NCI-H345 (cell line): ENCODE measurements around the gene HINT1.
A peak's percentile ranks its signal among the peaks of the same experiment; 100 is the strongest.
"Not testable (repeated sequence)": the region's sequence is repeated elsewhere in the genome, so short reads cannot be mapped to it uniquely, and the experiment has no call there.

Experiments used
- DNase-seq: peaks from one replicate; lab custom pipeline; 2025; lab: John Stamatoyannopoulos, UW

HINT1 gene

DNA sequence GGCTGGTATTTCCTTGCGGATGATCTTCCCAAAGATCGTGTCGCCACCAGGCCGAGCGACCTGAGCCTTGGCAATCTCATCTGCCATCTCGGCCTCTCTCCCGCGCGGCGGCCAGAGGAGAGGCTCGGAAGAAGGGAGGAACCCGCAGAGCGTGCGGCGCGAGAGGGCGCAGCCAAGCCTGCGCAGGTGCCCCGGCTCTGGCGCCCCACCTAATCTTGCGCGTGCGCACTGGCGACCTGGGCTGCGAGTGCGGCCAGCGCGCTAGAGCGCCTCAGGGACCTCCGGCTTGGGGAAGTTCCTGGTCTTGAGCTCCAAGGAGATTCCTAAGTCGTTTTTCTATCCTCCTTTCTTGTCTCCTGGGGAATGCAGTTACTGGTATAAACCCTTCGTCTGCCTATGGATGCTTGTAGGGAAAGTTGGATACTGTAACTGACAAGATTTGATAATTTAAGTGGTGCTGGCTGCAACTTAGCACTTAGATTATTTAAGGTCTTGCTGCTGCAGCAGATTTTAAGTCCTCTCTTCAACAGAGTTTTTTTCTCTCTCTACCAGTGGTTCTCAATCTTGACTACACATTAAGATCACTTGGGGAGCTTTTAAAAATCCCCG lies at the start of gene HINT1:
Gene HINT1 (minus strand): TSS at position 138 of the 609 bp plus-strand sequence. CDS start 51 bp downstream, at position 87.
- DNase-seq = peak; percentile 89

GRCh38 chr5:131214609-131215227 lies 49.7 kb upstream of the HINT1 start:
- DNase-seq = no peak

GRCh38 chr5:131212471-131213021 lies 47.5 kb upstream of the HINT1 start:
- DNase-seq = no peak

GRCh38 chr5:131211669-131212068 lies 46.6 kb upstream of the HINT1 start:
- no peak for DNase-seq

GRCh38 chr5:131210151-131210510 lies 45.1 kb upstream of the HINT1 start:
- DNase-seq = no peak

- peak; percentile 61 for DNase-seq
Observed at GRCh38 chr5:131209506-131210150, 44.6 kb upstream of the HINT1 start.

DNA sequence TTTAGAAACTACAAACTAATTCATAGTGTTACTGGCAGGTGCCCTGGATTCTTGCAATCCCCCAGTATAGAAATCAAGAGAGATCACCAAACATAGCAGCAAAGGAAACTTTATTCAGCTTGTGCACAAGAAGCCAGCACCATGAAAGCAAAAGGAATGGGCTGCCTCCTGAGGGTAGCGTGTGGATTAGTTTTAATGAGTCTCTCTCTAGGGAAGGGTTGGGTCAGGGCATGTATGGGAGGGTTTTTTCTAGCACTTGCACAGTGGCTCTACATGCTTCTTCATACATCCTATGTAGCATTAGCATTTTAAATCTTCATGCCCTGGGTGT lies 44.1 kb upstream of the HINT1 start:
- no peak for DNase-seq

- no peak for DNase-seq
Observed at GRCh38 chr5:131206772-131207171, 41.7 kb upstream of the HINT1 start.

DNA sequence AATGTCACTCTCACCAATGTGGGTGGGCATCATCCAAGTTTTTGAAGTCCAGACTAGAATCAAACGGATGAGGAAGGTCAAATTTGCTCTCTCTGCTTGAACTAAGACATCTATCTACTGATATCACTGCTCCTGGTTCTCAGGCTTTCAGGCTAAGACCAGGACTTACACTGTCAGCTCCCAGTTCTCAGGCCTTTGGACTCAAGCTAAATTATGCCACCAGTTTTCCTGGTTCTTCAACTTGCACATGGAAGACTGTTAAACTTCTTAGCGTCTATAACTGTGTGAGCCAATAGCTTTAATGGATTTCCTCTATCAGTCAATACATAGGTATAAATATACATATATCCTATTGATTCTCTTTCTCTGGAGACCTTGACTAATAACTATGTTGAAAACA lies 41.0 kb upstream of the HINT1 start:
- DNase-seq = no peak

DNA sequence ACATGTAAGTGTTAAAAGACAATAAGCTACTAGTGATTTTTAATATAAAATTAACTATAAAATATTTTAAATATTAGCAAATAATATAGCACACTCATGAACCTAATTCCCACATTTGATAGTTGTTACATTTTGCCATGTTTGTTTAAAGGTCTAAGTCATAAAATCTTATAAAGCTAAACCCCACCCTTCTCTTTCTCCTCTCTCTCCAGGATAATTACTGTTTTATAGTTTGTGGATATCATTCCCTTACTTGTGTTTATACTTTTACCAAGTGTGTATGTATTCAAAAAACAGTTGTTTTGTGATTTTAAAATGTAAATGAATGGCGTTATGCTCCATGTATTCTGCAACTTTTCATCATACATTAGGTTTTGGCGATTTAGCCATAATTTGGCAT lies 39.9 kb upstream of the HINT1 start:
- no peak for DNase-seq

DNA sequence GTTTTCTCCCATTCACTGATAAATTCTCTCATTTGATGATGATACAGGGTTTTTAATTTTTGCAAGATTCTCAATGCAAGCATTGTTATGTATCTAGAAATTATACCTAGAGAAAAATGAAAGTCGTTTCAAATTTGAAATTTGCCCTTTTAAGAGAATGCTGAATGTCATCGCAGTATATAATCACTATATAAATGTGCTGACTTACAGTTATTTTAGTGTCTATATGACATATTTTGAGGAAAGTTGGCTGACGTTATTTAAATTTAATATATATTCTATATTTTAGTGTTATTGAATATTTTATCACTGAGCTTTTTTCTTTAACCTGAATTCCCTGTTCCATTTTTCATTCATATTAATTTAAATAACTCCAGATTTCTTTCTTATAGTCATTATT lies 35.5 kb upstream of the HINT1 start:
- DNase-seq = no peak

- no peak for DNase-seq
Observed at GRCh38 chr5:131198625-131199024, 33.6 kb upstream of the HINT1 start.

DNA sequence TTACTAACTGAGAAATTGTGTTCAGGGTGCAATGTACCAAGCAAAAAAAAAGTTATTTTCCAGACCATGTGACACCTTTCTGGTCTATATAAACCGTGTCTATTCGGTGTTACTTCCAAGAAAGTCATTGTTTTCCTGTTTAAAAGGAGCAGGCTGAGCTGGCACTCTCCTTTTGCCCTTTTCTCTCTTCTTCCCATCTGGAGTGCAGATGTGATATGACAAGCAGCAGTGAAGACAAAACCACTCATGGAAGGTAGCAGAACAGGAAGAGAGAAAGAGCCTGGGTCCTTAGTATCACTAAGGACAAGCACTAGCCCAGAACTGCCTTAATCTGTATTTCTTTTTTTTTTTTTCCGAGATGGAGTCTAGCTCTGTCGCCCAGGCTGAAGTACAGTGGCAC lies 31.3 kb upstream of the HINT1 start:
- DNase-seq = no peak

DNA sequence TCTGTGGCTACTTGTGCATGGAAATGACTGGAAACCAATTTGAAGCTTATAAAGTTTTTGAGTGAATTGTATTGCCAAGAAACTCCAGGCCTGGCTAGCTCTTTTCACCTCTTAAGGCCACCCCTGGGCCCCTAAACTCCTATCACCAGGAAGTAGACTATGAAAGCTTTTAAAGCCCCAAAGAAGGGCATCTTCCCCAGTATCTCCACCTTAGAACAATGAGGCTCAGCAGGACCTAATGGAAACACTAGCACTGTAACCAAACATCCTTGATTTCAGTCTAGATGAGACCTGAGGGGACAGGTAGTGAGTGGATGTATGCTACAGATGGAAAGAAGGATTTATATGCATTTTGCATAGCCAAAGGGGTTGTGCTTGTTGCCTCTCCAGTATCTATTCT lies 30.6 kb upstream of the HINT1 start:
- no peak for DNase-seq

- no peak for DNase-seq
Observed at GRCh38 chr5:131194725-131195124, 29.7 kb upstream of the HINT1 start.

DNA sequence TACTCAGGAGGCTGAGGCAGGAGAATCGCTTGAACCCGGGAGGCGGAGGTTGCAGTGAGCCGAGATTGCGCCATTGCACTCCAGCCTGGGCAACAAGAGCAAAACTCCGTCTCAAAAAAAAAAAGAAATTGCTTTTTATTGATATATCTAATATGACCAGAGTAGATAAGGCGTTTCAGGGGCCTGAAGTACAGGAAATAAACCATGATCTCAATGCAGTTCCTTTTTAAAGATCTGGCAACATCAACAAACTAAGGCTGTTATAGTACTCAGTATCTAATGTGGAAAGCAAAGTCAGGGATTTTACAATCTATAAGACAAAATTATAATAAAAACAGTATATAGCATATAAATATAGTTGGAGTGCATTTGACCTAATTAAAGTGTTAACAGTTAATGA lies 28.8 kb upstream of the HINT1 start:
- DNase-seq = not testable (repeated sequence)

- no peak for DNase-seq
Observed at GRCh38 chr5:131193106-131193505, 28.1 kb upstream of the HINT1 start.

DNA sequence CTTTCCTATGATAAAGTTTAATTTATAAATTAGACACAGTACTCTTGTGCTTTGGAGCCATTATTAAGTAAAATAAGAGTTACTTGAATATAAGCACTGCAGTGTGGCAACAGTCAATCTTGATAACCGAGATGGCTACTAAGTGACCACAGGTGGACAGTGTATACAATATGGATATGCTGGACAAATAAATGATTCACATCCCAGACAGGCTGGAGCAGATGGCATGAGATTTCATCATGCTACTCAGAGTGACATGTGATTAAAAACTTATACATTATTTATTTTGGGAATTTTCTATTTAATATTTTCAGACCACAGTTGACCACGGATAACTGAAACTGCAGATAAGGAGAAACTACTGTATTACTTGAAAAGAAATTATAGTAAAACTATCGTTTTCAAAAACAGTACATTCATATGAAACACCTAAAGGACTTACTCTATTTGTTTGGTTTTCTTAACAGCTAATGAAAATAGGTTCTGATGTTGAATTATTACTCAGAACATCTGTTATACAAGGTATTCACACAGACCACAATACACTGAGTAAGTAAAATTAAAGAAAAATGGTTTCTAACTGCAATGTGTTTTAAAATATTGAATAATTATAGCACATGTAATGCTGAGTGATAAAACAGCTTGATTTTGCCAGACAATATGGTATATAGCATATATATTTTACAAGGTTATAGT lies 21.7 kb upstream of the HINT1 start:
- no peak for DNase-seq

DNA sequence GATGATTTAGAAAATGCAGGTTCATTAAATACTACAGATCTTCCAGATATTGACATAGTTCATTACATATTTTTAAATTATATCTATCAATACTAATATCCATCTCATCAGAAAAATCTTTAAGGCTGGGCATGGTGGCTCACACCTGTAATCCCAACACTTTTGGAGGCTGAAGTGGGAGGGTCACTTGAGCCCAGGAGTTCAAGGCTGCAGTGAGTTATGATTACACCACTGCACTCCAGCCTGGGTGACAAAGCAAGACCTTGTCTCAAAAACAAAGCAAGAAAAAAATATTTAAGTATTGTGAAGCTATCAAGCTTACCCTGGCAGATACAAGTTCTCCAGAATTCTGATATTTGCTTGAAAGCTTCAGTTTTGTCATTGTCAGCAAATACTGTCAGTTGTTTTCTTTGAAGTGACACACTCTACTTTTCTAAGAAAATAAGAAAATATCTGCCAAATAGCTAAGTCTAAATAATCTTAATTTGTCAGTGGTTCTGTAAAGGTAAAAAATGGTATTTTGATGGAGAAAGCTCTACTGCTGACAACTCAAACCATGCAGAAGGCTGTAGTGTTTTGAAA lies 20.6 kb upstream of the HINT1 start:
- DNase-seq = no peak

DNA sequence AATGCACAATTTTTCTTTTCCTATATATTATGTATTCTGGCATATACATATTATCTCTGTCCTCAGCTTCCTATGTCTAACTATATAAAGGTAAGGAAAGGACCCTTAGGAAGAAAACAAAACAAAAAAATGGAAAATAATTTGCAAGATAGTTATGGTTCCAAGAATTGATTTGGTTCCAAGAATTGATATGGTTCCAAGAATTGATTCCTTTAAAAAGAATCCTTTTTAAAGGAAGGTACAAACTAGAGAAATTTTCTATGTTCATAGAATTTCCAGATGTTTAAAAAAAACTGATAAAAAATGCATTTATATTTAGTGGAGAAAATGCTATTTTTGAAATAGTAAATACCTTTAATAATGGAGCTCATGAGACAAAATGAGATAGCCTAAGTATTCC lies 17.8 kb upstream of the HINT1 start:
- no peak for DNase-seq

- no peak for DNase-seq
Observed at GRCh38 chr5:131180407-131180806, 15.4 kb upstream of the HINT1 start.

GRCh38 chr5:131171276-131171810 lies 6.3 kb upstream of the HINT1 start:
- no peak for DNase-seq
